RPMI8226 (cell line): ENCODE measurements around the gene CYTH3.
"Not testable (repeated sequence)": the region's sequence is repeated elsewhere in the genome, so short reads cannot be mapped to it uniquely, and the experiment has no call there.

Experiments
- DNase-seq: peaks from one replicate; pipeline ENCODE4 v3.0.0-alpha.2; 2015

Gene CYTH3

GRCh38 chr7:6228361-6229229 is 43.8 kb downstream of the CYTH3 start:
- peak; percentile 72 for DNase-seq

GRCh38 chr7:6227294-6227846 is 45.1 kb downstream of the CYTH3 start:
- DNase-seq: no peak

GRCh38 chr7:6226194-6226799 is 46.1 kb downstream of the CYTH3 start:
- DNase-seq: no peak

- not testable (repeated sequence) for DNase-seq
Measured at GRCh38 chr7:6223411-6223810, 49.0 kb downstream of the CYTH3 start.

- not testable (repeated sequence) for DNase-seq
Measured at GRCh38 chr7:6223010-6223409, 49.4 kb downstream of the CYTH3 start.

GRCh38 chr7:6221340-6222319 is 50.8 kb downstream of the CYTH3 start:
- DNase-seq: no peak

GRCh38 chr7:6218329-6218728 is 54.1 kb downstream of the CYTH3 start:
- DNase-seq: no peak

GRCh38 chr7:6212008-6212407 is 60.4 kb downstream of the CYTH3 start:
- DNase-seq: no peak

- DNase-seq: no peak
Measured at GRCh38 chr7:6210621-6211372, 61.6 kb downstream of the CYTH3 start.

GRCh38 chr7:6209340-6209739 is 63.1 kb downstream of the CYTH3 start:
- DNase-seq: no peak

- no peak for DNase-seq
Measured at GRCh38 chr7:6208573-6209328, 63.7 kb downstream of the CYTH3 start.

- no peak for DNase-seq
Measured at GRCh38 chr7:6205971-6206660, 66.3 kb downstream of the CYTH3 start.

- DNase-seq: no peak
Measured at GRCh38 chr7:6203381-6203780, 69.0 kb downstream of the CYTH3 start.

- DNase-seq: no peak
Measured at GRCh38 chr7:6202117-6202516, 70.3 kb downstream of the CYTH3 start.

- DNase-seq: no peak
Measured at GRCh38 chr7:6200971-6201370, 71.5 kb downstream of the CYTH3 start.

GRCh38 chr7:6198689-6199595 is 73.5 kb downstream of the CYTH3 start:
- no peak for DNase-seq

- DNase-seq: no peak
Measured at GRCh38 chr7:6197801-6198551, 74.4 kb downstream of the CYTH3 start.

- no peak for DNase-seq
Measured at GRCh38 chr7:6193709-6194108, 78.7 kb downstream of the CYTH3 start.

- not testable (repeated sequence) for DNase-seq
Measured at GRCh38 chr7:6190563-6190962, 81.9 kb downstream of the CYTH3 start.
